Activated CD4-positive, alpha-beta T cell treated with anti-CD3 and anti-CD28 coated beads, Interleukin-2, amount 50 U/mL, for 4 hours (primary cell): ENCODE results near the gene TBC1D10B.
"Not testable (repeated sequence)": the region's sequence is repeated elsewhere in the genome, so short reads cannot be mapped to it uniquely, and the experiment has no call there.

Source experiments
- DNase-seq, 2 experiments: peaks; one replicate each; pipeline ENCODE4 v3.0.0-alpha.2; 2020

Gene TBC1D10B

GRCh38 chr16:30354423-30355143, 15.7 kb downstream of the TBC1D10B start:
- DNase-seq = no peak

GRCh38 chr16:30353438-30354129, 16.7 kb downstream of the TBC1D10B start:
- no peak for DNase-seq

GRCh38 chr16:30352488-30353401, 17.5 kb downstream of the TBC1D10B start:
- no peak for DNase-seq

- no peak for DNase-seq
Measured at GRCh38 chr16:30351586-30352419, 18.5 kb downstream of the TBC1D10B start.

GRCh38 chr16:30351001-30351441, 19.3 kb downstream of the TBC1D10B start:
- DNase-seq = no peak

GRCh38 chr16:30350134-30350871, 20.0 kb downstream of the TBC1D10B start:
- no peak for DNase-seq

GRCh38 chr16:30349675-30350074, 20.6 kb downstream of the TBC1D10B start:
- no peak for DNase-seq

- no peak for DNase-seq
Measured at GRCh38 chr16:30348929-30349328, 21.4 kb downstream of the TBC1D10B start.

- DNase-seq = no peak
Measured at GRCh38 chr16:30348113-30348512, 22.2 kb downstream of the TBC1D10B start.

- DNase-seq = no peak
Measured at GRCh38 chr16:30346286-30346685, 24.0 kb downstream of the TBC1D10B start.

GRCh38 chr16:30343491-30343820, 26.8 kb downstream of the TBC1D10B start:
- not testable (repeated sequence) for DNase-seq

GRCh38 chr16:30342751-30343490, 27.4 kb downstream of the TBC1D10B start:
- no peak for DNase-seq

- not testable (repeated sequence) for DNase-seq
Measured at GRCh38 chr16:30341971-30342370, 28.3 kb downstream of the TBC1D10B start.

GRCh38 chr16:30340621-30341020, 29.7 kb downstream of the TBC1D10B start:
- DNase-seq = no peak

- not testable (repeated sequence) for DNase-seq
Measured at GRCh38 chr16:30338715-30339114, 31.6 kb downstream of the TBC1D10B start.

- DNase-seq = not testable (repeated sequence)
Measured at GRCh38 chr16:30337964-30338357, 32.3 kb downstream of the TBC1D10B start.

GRCh38 chr16:30335598-30336474, 34.5 kb downstream of the TBC1D10B start:
- DNase-seq = no peak

- DNase-seq = peak; percentile 73 to 76
Measured at GRCh38 chr16:30335028-30335597, 35.2 kb downstream of the TBC1D10B start.

GRCh38 chr16:30334473-30334989, 35.8 kb downstream of the TBC1D10B start:
- DNase-seq = peak; percentile 75 to 77
